ENCODE data around the gene EOMES.

- TF ChIP-seq CTCF (IDR thresholded peaks at IDR 0.05) (no peak), EP300 (IDR thresholded peaks at IDR 0.05) (no peak), POLR2A (IDR thresholded peaks at IDR 0.05; ENCODE audit: low read depth) (no peak), POLR2AphosphoS5 (IDR thresholded peaks at IDR 0.05) (no peak)
These were observed 8.5 kb downstream of the EOMES start for GRCh38 chr3:27713435-27714145.

All from esophagus muscularis mucosa (tissue), 4 donors.